GM23248 (cell line): Measurements from ENCODE around the gene KIF1A. TPM values are rescaled to one million over a fixed set of nuclear protein-coding genes. Genes with fewer than 3 reads are reported as not detected.

Experiments used
- DNase-seq: peaks from one replicate; pipeline ENCODE4 v3.0.0-alpha.2; 2015
- H2AFZ ChIP-seq: fragments of 200-600 bp; sonication (generic); 2 replicates; pipeline ENCODE4 v1.6.1; 2016; ENCODE audit warnings: antibody characterized with exemption
- H3F3A ChIP-seq: fragments of 200-600 bp; sonication (generic); 2 replicates; pipeline ENCODE4 v1.6.1; 2016; ENCODE audit warnings: mild to moderate bottlenecking, antibody characterized with exemption, mixed run types; ENCODE audit not compliant: insufficient read depth
- H3K27ac ChIP-seq: fragments of 200-600 bp; sonication (generic); 2 replicates; pipeline ENCODE4 v1.5.1; 2016; ENCODE audit warnings: mild to moderate bottlenecking
- H3K27me3 ChIP-seq: fragments of 200-600 bp; sonication (generic); replicated peaks from 2 replicates; pipeline ENCODE4 v1.6.1; 2016; ENCODE audit warnings: mild to moderate bottlenecking; ENCODE audit not compliant: insufficient read depth
- H3K36me3 ChIP-seq: fragments of 200-600 bp; sonication (generic); 2 replicates; pipeline ENCODE4 v1.6.1; 2016; ENCODE audit warnings: low read depth, mild to moderate bottlenecking
- H3K4me1 ChIP-seq: fragments of 200-600 bp; sonication (generic); 2 replicates; pipeline ENCODE4 v1.6.1; 2016; ENCODE audit warnings: mild to moderate bottlenecking; ENCODE audit not compliant: insufficient read depth
- H3K4me2 ChIP-seq: fragments of 200-600 bp; sonication (generic); one replicate; pipeline ENCODE4 v1.6.1; 2016; ENCODE audit warnings: mild to moderate bottlenecking; ENCODE audit not compliant: unreplicated experiment
- H3K4me3 ChIP-seq: fragments of 200-600 bp; sonication (generic); 2 replicates; pipeline ENCODE4 v1.5.1; 2016; ENCODE audit warnings: mild to moderate bottlenecking
- H3K79me2 ChIP-seq: fragments of 200-600 bp; sonication (generic); 2 replicates; pipeline ENCODE4 v1.6.1; 2016; ENCODE audit warnings: mild to moderate bottlenecking; ENCODE audit not compliant: insufficient read depth
- H3K9ac ChIP-seq: fragments of 200-600 bp; sonication (generic); 2 replicates; pipeline ENCODE4 v1.6.1; 2016; ENCODE audit warnings: mild to moderate bottlenecking
- H3K9me2 ChIP-seq: fragments of 200-600 bp; sonication (generic); 2 replicates; pipeline ENCODE4 v1.6.1; 2016; ENCODE audit warnings: mixed run types, mild to moderate bottlenecking, moderate library complexity; ENCODE audit not compliant: insufficient read depth
- H3K9me3 ChIP-seq: fragments of 200-600 bp; sonication (generic); one replicate; pipeline ENCODE4 v1.6.1; 2017; ENCODE audit warnings: low read depth
- H4K20me1 ChIP-seq: fragments of 200-600 bp; sonication (generic); 2 replicates; pipeline ENCODE4 v1.6.0; 2016; ENCODE audit not compliant: insufficient read depth
- EZH2 ChIP-seq: fragments of 200-600 bp; sonication (generic); IDR thresholded peaks from 2 replicates; pipeline ENCODE4 v1.6.1; 2018; ENCODE audit warnings: antibody characterized with exemption, mild to moderate bottlenecking; ENCODE audit not compliant: insufficient read depth, poor library complexity, severe bottlenecking
- EZH2phosphoT487 ChIP-seq: fragments of 200-600 bp; sonication (generic); IDR thresholded peaks from 2 replicates; pipeline ENCODE4 v1.6.1; 2018; ENCODE audit warnings: antibody characterized with exemption, moderate library complexity, mild to moderate bottlenecking, low read depth; ENCODE audit not compliant: insufficient read depth
- WGBS, 2 experiments: methylation state at CpG; one replicate each; pipeline ENCODE4 v1.1.6; 2015 to 2017; ENCODE audit warnings: low lambda C conversion rate in 2 of 2, low coverage in 1 of 2; ENCODE audit errors: missing lambda C conversion rate in 2 of 2; 5-methylcytosine and 5-hydroxymethylcytosine counted together
- in situ Hi-C: fragments of 300-500 bp; cut with MboI; formaldehyde crosslinking; loops from 2 replicates; pipeline ENCODE4 v1.15.0; 2020
- polyA plus RNA-seq: library from polyadenylated mRNA; unstranded; fragments of >200 nt; fragmentation: Nextera tagmentation; extraction: Ambion mirVana; gene quantifications from 2 replicates; pipeline ENCODE4 v1.2.1, GENCODE V29; 2016
- total RNA-seq: library from RNA; depleted of rRNA; stranded (reverse); fragments of >200 nt; shearing (Covaris generic); gene quantifications from 2 replicates; pipeline ENCODE4 v1.2.3, GENCODE V29; 2014

Gene KIF1A
- total and polyA plus RNA-seq, 2 experiments from 2014 or later, result under 0.01 to 0.05 TPM

DNA sequence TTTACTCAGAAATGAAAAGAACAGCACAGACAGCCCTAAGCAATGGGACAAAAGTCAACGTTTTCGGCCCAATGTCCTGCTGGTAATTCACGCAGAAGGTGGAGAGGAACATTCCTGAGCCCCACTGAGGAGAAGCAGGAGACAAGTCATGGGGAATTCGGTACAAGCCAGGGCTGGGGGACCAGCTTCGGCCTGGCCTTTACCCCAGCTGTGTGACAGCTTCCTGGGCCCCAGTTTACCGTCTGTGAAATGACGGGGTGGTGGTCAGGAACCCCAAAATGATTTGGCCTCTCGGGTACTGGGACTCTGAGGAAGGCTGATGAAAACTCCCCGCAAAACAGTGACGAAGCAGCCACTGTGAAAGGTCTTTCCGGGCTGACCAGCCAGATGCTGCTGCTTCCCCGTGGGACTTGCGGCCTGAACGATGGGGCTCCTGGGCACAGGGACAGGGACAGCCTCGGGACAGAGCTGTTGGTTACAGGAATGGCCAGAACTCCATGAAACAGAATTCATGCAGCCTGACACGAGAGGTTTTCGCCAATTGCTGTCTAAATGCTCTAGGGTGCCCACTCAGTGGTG is 21.6 kb downstream of the KIF1A start:
- WGBS, 2 experiments, result 55 to 58% methylated on average over 17 of the region's 17 CpGs
- H3F3A ChIP-seq, result no peaks in the 10 kb centered on the region

DNA sequence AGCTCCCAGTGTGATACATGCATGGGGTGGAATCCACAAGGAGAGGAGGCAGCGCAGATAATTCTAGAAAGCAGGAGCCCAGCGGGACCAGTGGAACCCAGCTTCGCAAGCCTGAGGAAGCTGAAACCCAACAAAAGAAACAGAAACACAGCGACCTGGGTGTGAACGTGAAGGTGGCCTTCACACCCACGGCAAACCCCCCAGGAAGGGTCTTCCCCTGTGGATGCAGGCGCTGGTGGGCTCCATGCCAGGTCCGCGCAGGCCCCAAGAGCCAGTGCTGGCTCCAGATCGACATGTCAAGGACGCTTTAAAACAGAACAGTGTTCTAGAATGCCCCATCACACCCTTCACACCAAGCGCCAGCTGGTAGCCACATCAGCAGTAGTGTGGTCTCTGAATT is 22.1 kb downstream of the KIF1A start:
- Histone ChIP-seq H4K20me1 (no peaks in the 10 kb centered on the region), H3K9ac (no peak overlapping the region), H3F3A (no peaks in the 10 kb centered on the region), H3K4me3 (no peak overlapping the region), H3K79me2 (no peaks in the 10 kb centered on the region), H3K9me3 (no peaks in the 10 kb centered on the region), H3K36me3 (no peaks in the 10 kb centered on the region), H3K4me1 (no peaks in the 10 kb centered on the region), H3K27me3 (peaks cover 54% of the 10 kb centered on the region), H2AFZ (no peak overlapping the region), H3K27ac (no peak overlapping the region), H3K9me2 (no peaks in the 10 kb centered on the region), H3K4me2 (no peak overlapping the region)
- 66 to 70% methylated on average over 12 of the region's 12 CpGs for WGBS, 2 experiments
- DNase-seq, result no peak
- in situ Hi-C loops, result no loop called here
- TF ChIP-seq EZH2 (no peak), EZH2phosphoT487 (no peak)

More for the DNA sequence above, 21.6 kb downstream of the KIF1A start:
- no peak overlapping the region for H2AFZ ChIP-seq
- no peaks in the 10 kb centered on the region for H4K20me1 ChIP-seq
- no peak overlapping the region for H3K27ac ChIP-seq
- no peak overlapping the region for H3K9ac ChIP-seq
- DNase-seq, result no peak
- TF ChIP-seq EZH2phosphoT487, result no peak
- no peak for TF ChIP-seq EZH2
- peaks cover 59% of the 10 kb centered on the region for H3K27me3 ChIP-seq
- no peak overlapping the region for H3K4me3 ChIP-seq
- H3K9me2 ChIP-seq, result no peaks in the 10 kb centered on the region
- H3K4me2 ChIP-seq, result no peak overlapping the region
- in situ Hi-C loops, result no loop called here
- no peaks in the 10 kb centered on the region for H3K9me3 ChIP-seq
- no peaks in the 10 kb centered on the region for H3K36me3 ChIP-seq
- no peaks in the 10 kb centered on the region for H3K79me2 ChIP-seq
- H3K4me1 ChIP-seq, result no peaks in the 10 kb centered on the region

DNA sequence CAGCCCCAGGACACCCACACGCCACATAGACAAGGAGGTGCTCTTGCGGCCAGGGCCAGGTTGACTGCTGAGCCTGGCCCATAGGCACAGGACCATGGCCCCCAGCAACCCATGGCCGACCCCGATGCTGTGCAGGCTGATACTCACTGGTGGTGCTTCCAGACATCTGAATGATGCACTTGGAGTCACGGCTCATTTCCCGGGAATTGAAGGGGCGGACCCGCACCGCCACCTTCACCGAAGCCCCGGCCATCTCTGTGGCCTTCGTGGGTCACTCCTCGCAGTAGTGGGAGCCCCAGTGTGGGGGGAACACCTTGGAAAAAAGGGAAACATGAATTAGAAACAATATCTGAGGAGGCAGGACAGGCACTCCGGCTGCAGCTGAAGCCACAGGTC is 22.5 kb downstream of the KIF1A start:
- Histone ChIP-seq H3K4me2 (no peak overlapping the region), H3K9me2 (no peaks in the 10 kb centered on the region), H3K27ac (no peak overlapping the region), H2AFZ (no peak overlapping the region), H3K79me2 (no peaks in the 10 kb centered on the region), H3K36me3 (no peaks in the 10 kb centered on the region), H4K20me1 (no peaks in the 10 kb centered on the region), H3K4me3 (no peak overlapping the region), H3F3A (no peaks in the 10 kb centered on the region), H3K27me3 (peaks cover 52% of the 10 kb centered on the region), H3K4me1 (no peaks in the 10 kb centered on the region), H3K9ac (no peak overlapping the region), H3K9me3 (no peaks in the 10 kb centered on the region)
- WGBS, 2 experiments, result 67% methylated on average over 10 to 14 of the region's 14 CpGs
- DNase-seq, result no peak
- in situ Hi-C loops, result no loop called here
- TF ChIP-seq EZH2 (no peak), EZH2phosphoT487 (no peak)

DNA sequence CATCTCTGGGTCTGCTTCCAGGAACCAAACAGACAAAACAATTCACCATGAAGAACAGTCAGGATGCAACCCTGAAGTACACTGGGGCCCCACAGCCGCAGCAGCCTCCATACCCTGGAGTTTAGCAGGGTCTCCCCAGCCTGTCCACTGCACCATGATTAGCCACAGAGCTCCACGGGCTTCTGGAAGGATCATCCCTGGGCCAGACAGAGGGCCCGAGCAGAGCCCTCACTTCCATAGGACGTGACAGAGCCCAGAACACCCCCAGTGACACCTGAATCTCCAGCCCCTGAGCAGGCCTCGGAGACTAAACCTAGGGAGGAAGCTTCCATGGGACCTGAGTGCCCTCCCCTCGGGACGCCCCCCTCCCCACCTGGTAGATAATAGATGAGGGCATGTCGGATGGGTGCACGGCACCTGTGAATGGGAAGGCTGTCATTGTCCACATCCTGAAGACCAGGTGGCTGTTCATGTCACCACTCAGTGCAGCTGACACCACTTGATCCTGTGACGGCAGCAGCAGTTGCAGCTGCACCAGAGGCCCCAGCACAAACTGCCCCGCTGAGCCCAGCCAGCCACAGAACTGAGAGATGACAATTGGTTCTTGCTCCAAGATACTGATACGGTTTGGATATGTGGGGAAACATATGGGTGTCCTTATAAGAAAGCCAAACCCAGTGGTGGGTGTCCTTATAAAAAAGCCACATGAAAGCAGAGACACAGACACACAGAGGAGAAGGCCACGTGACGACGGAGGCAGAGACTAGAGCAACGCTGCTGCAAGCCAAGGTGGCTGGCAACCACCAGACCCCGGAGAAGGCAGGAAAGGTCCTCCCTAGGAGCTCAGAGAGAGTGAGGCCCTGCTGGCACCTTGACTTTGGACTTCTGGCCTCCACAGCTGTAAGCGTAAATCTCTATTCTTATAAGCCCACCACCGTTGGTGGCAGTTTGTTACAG is 23.2 kb downstream of the KIF1A start:
- no peaks in the 10 kb centered on the region for H4K20me1 ChIP-seq
- no peak overlapping the region for H3K4me3 ChIP-seq
- no peaks in the 10 kb centered on the region for H3F3A ChIP-seq
- no peaks in the 10 kb centered on the region for H3K36me3 ChIP-seq
- no peaks in the 10 kb centered on the region for H3K9me2 ChIP-seq
- no peak for DNase-seq
- H3K4me2 ChIP-seq, result no peak overlapping the region
- H3K9me3 ChIP-seq, result no peaks in the 10 kb centered on the region
- no peaks in the 10 kb centered on the region for H3K79me2 ChIP-seq
- no peaks in the 10 kb centered on the region for H3K4me1 ChIP-seq
- in situ Hi-C loops, result no loop called here
- no peak overlapping the region for H3K9ac ChIP-seq
- H3K27me3 ChIP-seq, result peaks cover 45% of the 10 kb centered on the region
- TF ChIP-seq EZH2 (no peak), EZH2phosphoT487 (no peak)
- no peak overlapping the region for H3K27ac ChIP-seq
- no peak overlapping the region for H2AFZ ChIP-seq
- 50 to 52% methylated on average over 19 of the region's 19 CpGs for WGBS, 2 experiments
